B cell (primary cell): ENCODE results near the gene HAO1.

ENCODE experiments used
- EZH2 ChIP-seq: IDR thresholded peaks from 2 replicates; pipeline ENCODE4 v1.6.1; 2012; ENCODE audit warnings: borderline replicate concordance, low read depth, mild to moderate bottlenecking, moderate library complexity, low read length; ENCODE audit not compliant: insufficient read depth, poor library complexity, severe bottlenecking
- TF ChIP-seq, protein P1 (sequence below): fragments of 200-600 bp; IDR thresholded peaks from one replicate; pipeline ENCODE4 v1.8.0; 2022; ENCODE audit warnings: antibody characterized with exemption, mild to moderate bottlenecking

DNA sequence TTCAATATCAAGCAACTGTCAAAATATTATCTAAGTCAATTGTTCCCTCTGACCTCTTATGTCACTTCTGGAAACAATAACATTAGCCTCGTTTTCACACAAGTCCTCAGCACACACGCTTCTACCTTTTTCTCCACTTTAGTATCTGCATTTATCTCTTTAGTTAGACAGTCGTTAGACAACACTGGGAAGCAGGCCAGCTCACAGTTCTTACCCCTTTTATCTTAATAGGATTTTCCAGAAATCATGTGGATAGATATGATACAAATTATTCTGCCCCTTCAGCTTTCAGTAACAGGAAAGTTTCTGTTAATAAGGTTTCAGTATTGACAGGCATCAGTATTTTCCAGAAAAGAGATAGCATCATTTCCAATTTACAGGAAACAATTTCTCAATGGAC, 25.9 kb upstream of the HAO1 start:
- TF ChIP-seq, protein P1, sequence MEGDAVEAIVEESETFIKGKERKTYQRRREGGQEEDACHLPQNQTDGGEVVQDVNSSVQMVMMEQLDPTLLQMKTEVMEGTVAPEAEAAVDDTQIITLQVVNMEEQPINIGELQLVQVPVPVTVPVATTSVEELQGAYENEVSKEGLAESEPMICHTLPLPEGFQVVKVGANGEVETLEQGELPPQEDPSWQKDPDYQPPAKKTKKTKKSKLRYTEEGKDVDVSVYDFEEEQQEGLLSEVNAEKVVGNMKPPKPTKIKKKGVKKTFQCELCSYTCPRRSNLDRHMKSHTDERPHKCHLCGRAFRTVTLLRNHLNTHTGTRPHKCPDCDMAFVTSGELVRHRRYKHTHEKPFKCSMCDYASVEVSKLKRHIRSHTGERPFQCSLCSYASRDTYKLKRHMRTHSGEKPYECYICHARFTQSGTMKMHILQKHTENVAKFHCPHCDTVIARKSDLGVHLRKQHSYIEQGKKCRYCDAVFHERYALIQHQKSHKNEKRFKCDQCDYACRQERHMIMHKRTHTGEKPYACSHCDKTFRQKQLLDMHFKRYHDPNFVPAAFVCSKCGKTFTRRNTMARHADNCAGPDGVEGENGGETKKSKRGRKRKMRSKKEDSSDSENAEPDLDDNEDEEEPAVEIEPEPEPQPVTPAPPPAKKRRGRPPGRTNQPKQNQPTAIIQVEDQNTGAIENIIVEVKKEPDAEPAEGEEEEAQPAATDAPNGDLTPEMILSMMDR = no peak
- no peak for TF ChIP-seq EZH2
